Activated naive CD4-positive, alpha-beta T cell treated with anti-CD3 and anti-CD28 coated beads, Interleukin-2, amount 50 U/mL, for 24 hours (primary cell): ENCODE results near the gene PSTK.

Experiments
- H3K27ac Mint-ChIP-seq: one replicate; pipeline ENCODE4 v1.8.0; 2021; ENCODE audit warnings: mild to moderate bottlenecking, mixed read lengths
- H3K27me3 Mint-ChIP-seq: one replicate; pipeline ENCODE4 v1.8.0; 2021; ENCODE audit warnings: mixed read lengths
- H3K36me3 Mint-ChIP-seq: one replicate; pipeline ENCODE4 v1.8.0; 2021; ENCODE audit warnings: mixed read lengths
- H3K4me1 Mint-ChIP-seq: one replicate; pipeline ENCODE4 v1.8.0; 2021; ENCODE audit warnings: mixed read lengths
- H3K4me3 Mint-ChIP-seq: one replicate; pipeline ENCODE4 v1.8.0; 2021; ENCODE audit warnings: mild to moderate bottlenecking, mixed read lengths
- H3K9me3 Mint-ChIP-seq: one replicate; pipeline ENCODE4 v1.8.0; 2021; ENCODE audit warnings: mixed read lengths

Gene PSTK

DNA sequence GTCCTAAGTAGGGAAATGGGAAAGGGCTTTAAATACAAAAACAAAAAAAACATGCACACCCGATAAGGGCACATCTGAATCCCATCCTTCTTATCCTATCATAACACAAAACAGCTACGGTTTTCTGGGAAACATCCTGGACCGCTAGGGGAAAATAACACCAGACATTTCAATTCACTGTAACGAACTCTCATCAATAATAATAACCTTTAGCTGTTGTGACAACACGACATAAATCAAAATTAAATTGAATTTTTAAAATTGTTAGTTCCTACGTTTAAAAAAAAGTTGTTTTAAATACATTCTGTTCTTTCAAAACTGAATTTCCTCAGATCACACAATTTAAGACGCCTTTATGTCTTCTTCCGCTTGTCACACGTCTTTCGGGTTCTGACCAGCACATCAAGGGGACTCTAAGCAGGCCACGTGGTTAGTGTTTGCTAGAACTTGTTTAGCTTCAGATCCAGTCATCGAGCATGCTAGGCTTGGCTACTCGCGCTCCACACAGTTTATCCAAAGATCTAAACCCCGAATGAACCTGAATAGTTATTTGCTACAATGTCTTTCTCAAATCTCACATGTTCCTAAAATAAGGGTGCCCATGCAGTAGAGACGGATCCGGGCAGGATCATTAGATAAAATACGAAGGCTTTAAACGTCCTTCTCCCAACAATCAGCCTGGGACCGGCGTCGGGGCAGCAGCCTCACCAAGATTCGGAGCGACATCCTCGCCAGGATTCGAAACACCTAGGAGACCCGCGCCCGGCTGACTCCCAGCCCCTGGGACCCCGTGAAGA lies 27.6 kb downstream of the PSTK start:
- H3K4me3 Mint-ChIP-seq = peak overlapping the region; percentile 99
- peaks cover 7% of the 10 kb centered on the region for H3K36me3 Mint-ChIP-seq
- no peaks in the 10 kb centered on the region for H3K9me3 Mint-ChIP-seq

DNA sequence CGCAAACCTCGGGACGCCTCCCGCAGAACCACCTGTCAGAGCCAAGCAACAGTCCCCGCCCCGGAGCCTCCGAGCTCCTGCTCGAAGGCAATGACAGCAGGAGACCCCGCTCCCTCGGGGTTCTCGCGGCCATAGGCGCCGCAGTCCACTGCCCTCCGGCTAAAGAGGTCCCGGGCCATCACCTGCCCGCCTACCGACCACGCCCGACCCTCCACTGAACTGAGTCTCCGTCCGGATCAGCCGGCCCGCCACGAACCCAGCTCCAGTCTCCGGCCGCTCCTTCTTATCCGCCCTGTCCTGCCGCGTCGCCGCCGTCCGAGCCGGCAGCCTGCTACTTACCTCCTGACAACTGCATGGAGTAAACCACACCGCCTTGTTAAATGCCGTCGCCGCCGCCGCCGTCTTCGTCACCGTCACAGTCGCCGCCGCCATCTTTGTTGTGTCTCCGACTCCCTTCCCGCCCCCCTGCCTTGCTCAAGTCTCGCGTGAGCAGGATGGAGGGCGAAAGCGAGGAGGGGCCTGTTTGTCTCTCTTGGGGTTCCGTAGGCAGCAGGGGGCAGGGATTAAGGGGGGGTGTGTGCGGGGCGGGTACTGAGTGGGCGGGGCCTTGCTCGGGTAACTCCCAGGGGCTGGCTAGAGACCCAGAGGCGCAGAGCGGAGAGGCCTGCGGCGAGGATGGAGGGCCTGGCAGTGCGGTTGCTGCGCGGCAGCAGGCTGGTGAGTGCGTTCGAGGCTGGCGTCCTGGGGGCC lies 28.3 kb downstream of the PSTK start, which contains the start of the genes ACADSB and IKZF5:
TSS of gene ACADSB (plus strand) at position 652 of the 750 bp plus-strand sequence. CDS start at position 676, 24 bp downstream.
TSS of gene IKZF5 (minus strand) at position 441 of the 750 bp plus-strand sequence. CDS start 10,170 bp downstream, outside the sequence.
- Mint-ChIP-seq H3K27ac (peak within 1 kb of the TSS; percentile 100), H3K4me3 (peak within 1 kb of the TSS; percentile 99), H3K27me3 (no peaks in the 10 kb centered on the region), H3K36me3 (peaks cover 7% of the 10 kb centered on the region), H3K9me3 (no peaks in the 10 kb centered on the region), H3K4me1 (peaks cover 63% of the 10 kb centered on the region)

More for the DNA sequence above, 27.6 kb downstream of the PSTK start:
- Mint-ChIP-seq H3K4me1 (peaks cover 66% of the 10 kb centered on the region), H3K27ac (peak overlapping the region; percentile 100), H3K27me3 (no peaks in the 10 kb centered on the region)

GRCh38 chr10:123009105-123009820 lies 29.1 kb downstream of the PSTK start:
- peaks cover 61% of the 10 kb centered on the region for H3K4me1 Mint-ChIP-seq
- no peaks in the 10 kb centered on the region for H3K9me3 Mint-ChIP-seq
- H3K4me3 Mint-ChIP-seq = peak overlapping the region; percentile 99
- H3K27me3 Mint-ChIP-seq = no peaks in the 10 kb centered on the region
- peak overlapping the region; percentile 71 for H3K27ac Mint-ChIP-seq
- peaks cover 8% of the 10 kb centered on the region for H3K36me3 Mint-ChIP-seq

- no peak overlapping the region for H3K27ac Mint-ChIP-seq
- no peak overlapping the region for H3K4me3 Mint-ChIP-seq
- no peaks in the 10 kb centered on the region for H3K9me3 Mint-ChIP-seq
- no peaks in the 10 kb centered on the region for H3K27me3 Mint-ChIP-seq
- H3K36me3 Mint-ChIP-seq = peaks cover 14% of the 10 kb centered on the region
- peaks cover 48% of the 10 kb centered on the region for H3K4me1 Mint-ChIP-seq
These were observed 31.8 kb downstream of the PSTK start for GRCh38 chr10:123011987-123012386.

- H3K9me3 Mint-ChIP-seq = no peaks in the 10 kb centered on the region
- H3K36me3 Mint-ChIP-seq = peaks cover 12% of the 10 kb centered on the region
- no peak overlapping the region for H3K27ac Mint-ChIP-seq
- no peak overlapping the region for H3K4me3 Mint-ChIP-seq
- peaks cover 38% of the 10 kb centered on the region for H3K4me1 Mint-ChIP-seq
- H3K27me3 Mint-ChIP-seq = no peaks in the 10 kb centered on the region
These were observed 33.5 kb downstream of the PSTK start for GRCh38 chr10:123013456-123014419.

DNA sequence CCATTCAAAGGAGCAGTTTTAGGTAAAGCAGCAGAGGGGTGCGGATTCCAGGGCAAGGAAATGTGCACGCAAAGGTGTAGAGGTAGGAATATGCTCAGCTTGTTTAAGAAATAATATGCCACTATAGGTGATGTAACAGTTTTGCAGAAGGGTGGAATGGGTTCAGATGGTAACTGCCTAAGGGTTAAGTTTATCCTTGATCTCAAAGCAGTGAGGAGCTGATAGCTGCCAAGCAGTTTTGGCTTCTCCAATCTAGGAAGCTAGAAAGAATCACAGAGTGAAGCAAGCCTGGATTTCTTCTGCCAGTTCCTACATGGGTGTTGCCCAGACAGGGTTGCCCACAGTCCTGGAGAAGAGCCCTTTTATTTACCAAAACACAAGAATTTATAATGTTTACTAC lies 34.6 kb downstream of the PSTK start:
- Mint-ChIP-seq H3K9me3 (no peaks in the 10 kb centered on the region), H3K4me3 (no peak overlapping the region), H3K36me3 (peaks cover 12% of the 10 kb centered on the region), H3K27ac (no peak overlapping the region), H3K4me1 (peaks cover 32% of the 10 kb centered on the region), H3K27me3 (no peaks in the 10 kb centered on the region)

- peaks cover 12% of the 10 kb centered on the region for H3K36me3 Mint-ChIP-seq
- no peaks in the 10 kb centered on the region for H3K9me3 Mint-ChIP-seq
- no peak overlapping the region for H3K4me3 Mint-ChIP-seq
- H3K4me1 Mint-ChIP-seq = peaks cover 18% of the 10 kb centered on the region
- H3K27ac Mint-ChIP-seq = no peak overlapping the region
- no peaks in the 10 kb centered on the region for H3K27me3 Mint-ChIP-seq
These were observed 36.0 kb downstream of the PSTK start for GRCh38 chr10:123016228-123016627.

GRCh38 chr10:123017421-123018165 lies 37.4 kb downstream of the PSTK start:
- H3K27me3 Mint-ChIP-seq = no peaks in the 10 kb centered on the region
- peaks cover 16% of the 10 kb centered on the region for H3K4me1 Mint-ChIP-seq
- H3K9me3 Mint-ChIP-seq = no peaks in the 10 kb centered on the region
- no peak overlapping the region for H3K27ac Mint-ChIP-seq
- H3K36me3 Mint-ChIP-seq = peaks cover 12% of the 10 kb centered on the region
- no peak overlapping the region for H3K4me3 Mint-ChIP-seq

DNA sequence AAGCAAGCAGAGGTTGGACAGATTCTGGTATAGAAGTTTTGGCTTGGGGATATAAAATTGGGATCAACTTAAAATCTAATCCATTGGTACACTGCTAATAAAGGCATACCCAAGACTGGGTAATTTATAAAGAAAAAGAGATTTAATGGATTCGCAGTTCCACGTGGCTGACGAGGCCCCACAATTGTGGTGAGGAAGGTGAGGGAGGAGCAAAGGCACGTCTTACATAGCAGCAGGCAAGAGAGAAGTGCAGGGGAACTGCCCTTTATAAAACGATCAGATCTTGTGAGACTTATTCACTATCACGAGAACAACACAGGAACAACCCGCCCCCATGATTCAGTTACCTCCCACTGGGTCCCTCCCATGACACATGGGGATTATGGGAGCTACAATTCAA lies 38.3 kb downstream of the PSTK start:
- H3K4me1 Mint-ChIP-seq = peaks cover 16% of the 10 kb centered on the region
- H3K27me3 Mint-ChIP-seq = no peaks in the 10 kb centered on the region
- H3K36me3 Mint-ChIP-seq = peaks cover 12% of the 10 kb centered on the region
- H3K27ac Mint-ChIP-seq = no peak overlapping the region
- H3K4me3 Mint-ChIP-seq = no peak overlapping the region
- H3K9me3 Mint-ChIP-seq = no peaks in the 10 kb centered on the region

DNA sequence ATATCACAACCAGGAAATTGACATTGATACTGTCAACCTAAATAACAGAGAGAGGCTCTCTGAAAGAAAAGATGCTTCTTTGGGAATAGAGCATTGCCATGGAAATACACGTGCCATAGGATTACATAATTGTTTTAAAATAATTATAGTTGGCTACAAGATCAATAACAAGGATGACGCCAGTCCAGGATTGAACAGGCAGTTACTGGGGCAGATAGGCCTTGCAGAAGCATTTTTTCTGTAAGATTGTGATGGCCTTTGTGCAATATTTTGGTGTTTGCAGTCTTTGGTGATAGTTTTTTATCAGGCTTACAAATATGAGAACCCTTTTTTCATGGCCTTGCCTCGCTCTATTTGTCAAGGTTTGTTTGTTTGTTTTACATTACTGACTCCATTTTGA lies 39.1 kb downstream of the PSTK start:
- H3K4me1 Mint-ChIP-seq = peaks cover 12% of the 10 kb centered on the region
- H3K36me3 Mint-ChIP-seq = peaks cover 10% of the 10 kb centered on the region
- H3K27ac Mint-ChIP-seq = no peak overlapping the region
- H3K27me3 Mint-ChIP-seq = no peaks in the 10 kb centered on the region
- no peak overlapping the region for H3K4me3 Mint-ChIP-seq
- no peaks in the 10 kb centered on the region for H3K9me3 Mint-ChIP-seq

DNA sequence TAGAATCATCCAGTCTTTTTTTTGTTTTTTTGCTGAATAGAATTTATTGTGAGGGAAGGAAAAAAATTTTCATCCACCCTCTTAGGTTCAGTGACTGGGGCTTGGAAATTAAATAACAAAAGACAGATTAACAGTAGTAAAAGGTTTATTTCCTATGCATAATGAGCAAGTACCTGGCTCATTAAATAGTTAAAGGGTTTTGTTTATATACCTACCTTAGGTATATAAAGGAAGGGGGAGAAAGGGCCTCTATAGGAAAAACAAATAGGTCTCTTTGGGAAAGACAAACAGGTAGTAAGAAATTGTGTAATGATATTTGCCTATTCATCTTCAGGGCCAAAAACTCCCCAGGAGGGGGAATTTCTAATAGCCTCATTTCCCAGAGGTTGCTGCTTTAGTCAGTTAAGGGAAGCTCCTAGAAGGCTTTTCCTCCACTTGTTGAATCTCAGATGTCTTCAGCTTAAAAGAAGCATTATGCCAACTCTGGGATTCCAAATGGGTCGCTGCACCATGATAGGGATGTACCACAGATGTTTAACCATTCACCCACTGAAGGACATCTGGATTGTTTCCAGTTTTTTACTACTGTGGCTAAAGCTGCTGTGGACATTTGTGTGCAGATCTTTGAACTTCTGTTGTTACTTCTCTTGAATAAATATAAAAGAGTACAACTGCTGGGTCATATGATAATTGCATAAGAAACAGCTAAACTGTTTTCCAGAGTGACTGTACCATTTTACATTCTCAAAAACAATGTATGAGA lies 39.9 kb downstream of the PSTK start:
- Mint-ChIP-seq H3K9me3 (no peaks in the 10 kb centered on the region), H3K4me3 (no peak overlapping the region), H3K4me1 (peaks cover 10% of the 10 kb centered on the region), H3K27ac (no peak overlapping the region), H3K36me3 (peaks cover 8% of the 10 kb centered on the region), H3K27me3 (no peaks in the 10 kb centered on the region)

GRCh38 chr10:123021517-123021916 lies 41.3 kb downstream of the PSTK start:
- H3K4me1 Mint-ChIP-seq = peaks cover 2% of the 10 kb centered on the region
- H3K9me3 Mint-ChIP-seq = no peaks in the 10 kb centered on the region
- peaks cover 2% of the 10 kb centered on the region for H3K36me3 Mint-ChIP-seq
- H3K4me3 Mint-ChIP-seq = no peak overlapping the region
- H3K27me3 Mint-ChIP-seq = no peaks in the 10 kb centered on the region
- H3K27ac Mint-ChIP-seq = no peak overlapping the region

GRCh38 chr10:123024540-123024939 lies 44.3 kb downstream of the PSTK start:
- Mint-ChIP-seq H3K27me3 (no peaks in the 10 kb centered on the region), H3K9me3 (no peaks in the 10 kb centered on the region), H3K4me1 (no peaks in the 10 kb centered on the region), H3K36me3 (peaks cover 2% of the 10 kb centered on the region), H3K27ac (no peak overlapping the region), H3K4me3 (no peak overlapping the region)
